WI38 (cell line): ENCODE results near the gene KCNK13.
"Not testable (repeated sequence)": the region's sequence is repeated elsewhere in the genome, so short reads cannot be mapped to it uniquely, and the experiment has no call there.

ENCODE experiments used
- H3K4me3 ChIP-seq: 2 replicates; pipeline ENCODE4 v1.5.1; 2011; ENCODE audit warnings: low read depth, mild to moderate bottlenecking, control low read depth, low read length
- CTCF ChIP-seq: IDR thresholded peaks from 2 replicates; pipeline ENCODE4 v1.5.1; 2012; ENCODE audit warnings: low read depth, mild to moderate bottlenecking, control low read depth, low read length

Gene KCNK13

DNA sequence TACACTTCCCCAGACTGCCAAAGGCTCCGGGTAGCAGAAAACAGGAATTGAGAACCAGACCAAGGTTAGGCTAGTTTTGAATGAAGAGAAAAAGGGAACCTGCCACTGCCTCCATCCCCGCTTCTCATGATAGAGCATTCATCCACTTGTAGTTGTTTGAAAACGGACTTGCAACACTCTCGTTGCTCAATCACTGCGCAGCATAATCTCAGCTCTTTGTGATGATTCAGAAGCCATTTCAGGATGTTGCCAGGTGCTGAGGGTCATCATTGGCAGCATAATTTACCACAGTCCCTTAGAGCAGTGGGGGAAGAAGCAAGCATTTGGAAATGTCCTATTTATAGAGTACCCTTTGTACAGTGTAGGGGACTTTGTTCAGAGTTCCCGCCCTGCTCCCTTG lies 25.6 kb downstream of the KCNK13 start:
- TF ChIP-seq CTCF: no peak
- H3K4me3 ChIP-seq: no peak overlapping the region

- TF ChIP-seq CTCF: no peak
- no peak overlapping the region for H3K4me3 ChIP-seq
Observed at GRCh38 chr14:90088176-90088575, 26.4 kb downstream of the KCNK13 start.

DNA sequence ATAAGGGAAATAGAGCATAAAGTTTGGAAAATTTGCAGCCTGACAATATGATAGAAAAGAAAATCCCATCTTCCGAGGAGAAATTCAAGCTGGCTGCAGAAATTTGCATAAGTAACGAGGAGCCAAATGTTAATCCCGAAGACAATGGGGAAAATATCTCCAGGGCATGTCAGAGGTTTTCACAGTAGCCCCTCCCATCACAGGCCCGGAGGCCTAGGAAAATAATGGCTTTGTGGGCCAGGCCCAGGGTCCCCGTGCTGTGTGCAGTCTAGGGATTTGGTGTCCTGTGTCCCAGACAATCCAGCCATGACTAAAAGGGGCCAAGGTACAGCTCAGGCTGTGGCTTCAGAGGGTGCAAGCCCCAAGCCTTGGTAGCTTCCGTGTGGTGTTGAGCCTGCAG lies 27.7 kb downstream of the KCNK13 start:
- H3K4me3 ChIP-seq: not testable (repeated sequence)

DNA sequence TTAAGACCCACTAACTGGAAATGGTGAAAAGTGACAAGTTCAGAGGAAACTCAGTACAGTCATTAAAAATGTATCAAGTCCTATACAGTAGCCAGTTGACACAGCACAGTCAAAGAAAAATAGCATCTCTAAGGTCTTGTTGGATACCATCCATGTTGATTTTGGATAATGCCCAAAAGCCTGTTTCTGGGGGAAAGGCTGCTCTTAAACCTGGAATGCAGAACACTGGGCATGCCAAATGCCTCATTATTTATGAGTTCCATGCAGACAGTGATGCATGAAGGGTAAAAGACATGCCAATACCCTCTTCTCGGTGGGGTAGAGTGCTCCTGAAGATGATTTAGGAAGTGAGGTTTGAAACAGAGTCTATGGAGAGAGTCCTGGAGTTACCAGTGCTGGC lies 29.6 kb downstream of the KCNK13 start:
- TF ChIP-seq CTCF: no peak
- H3K4me3 ChIP-seq: no peak overlapping the region

GRCh38 chr14:90093942-90094595 lies 32.3 kb downstream of the KCNK13 start:
- TF ChIP-seq CTCF: no peak

GRCh38 chr14:90095096-90095495 lies 33.3 kb downstream of the KCNK13 start:
- no peak for TF ChIP-seq CTCF
- H3K4me3 ChIP-seq: no peak overlapping the region

More at GRCh38 chr14:90093942-90094595, 32.3 kb downstream of the KCNK13 start:
- H3K4me3 ChIP-seq: no peak overlapping the region

GRCh38 chr14:90096566-90096965 lies 34.8 kb downstream of the KCNK13 start:
- H3K4me3 ChIP-seq: no peak overlapping the region
- TF ChIP-seq CTCF: no peak

DNA sequence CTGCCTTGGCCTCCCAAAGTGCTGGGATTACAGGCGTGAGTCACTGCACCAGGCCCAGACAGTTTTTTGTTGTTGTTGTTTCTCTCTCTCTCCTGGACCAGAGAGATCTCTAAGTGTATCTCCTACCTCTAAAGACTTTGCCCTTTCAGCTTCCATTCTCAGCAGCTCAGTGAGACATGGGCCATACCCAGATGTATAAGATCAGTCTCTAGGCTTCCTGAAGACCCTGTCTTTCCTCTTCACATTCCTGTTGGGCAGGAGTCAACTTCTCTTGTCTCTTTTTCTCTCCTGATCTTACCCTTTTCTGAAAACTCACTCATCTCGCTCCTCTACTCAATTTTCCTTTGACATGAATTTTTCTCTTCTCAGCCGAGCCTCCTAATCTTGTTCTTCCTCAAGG lies 42.0 kb downstream of the KCNK13 start:
- no peak for TF ChIP-seq CTCF
- no peak overlapping the region for H3K4me3 ChIP-seq
